GM19025 (cell line): ENCODE data around the gene PSMG2.
"Not testable (repeated sequence)": the region's sequence is repeated elsewhere in the genome, so short reads cannot be mapped to it uniquely, and the experiment has no call there.

Experiments
- ATAC-seq: cut with Tn5 transposase; IDR thresholded peaks from one replicate; pipeline ENCODE4 v1.9.1; 2021; ENCODE audit warnings: mild to moderate bottlenecking, low read depth, moderate library complexity; ENCODE audit not compliant: unreplicated experiment

The PSMG2 gene

GRCh38 chr18:12758566-12758965 lies 55.7 kb downstream of the PSMG2 start:
- ATAC-seq: not testable (repeated sequence)

GRCh38 chr18:12765126-12765525 lies 62.3 kb downstream of the PSMG2 start:
- ATAC-seq: no peak

- no peak for ATAC-seq
Observed at GRCh38 chr18:12765586-12765985, 62.7 kb downstream of the PSMG2 start.

- ATAC-seq: no peak
Observed at GRCh38 chr18:12766986-12767433, 64.2 kb downstream of the PSMG2 start.

GRCh38 chr18:12767580-12768155 lies 64.8 kb downstream of the PSMG2 start:
- no peak for ATAC-seq

GRCh38 chr18:12768625-12769024 lies 65.8 kb downstream of the PSMG2 start:
- no peak for ATAC-seq

GRCh38 chr18:12769136-12769535 lies 66.3 kb downstream of the PSMG2 start:
- ATAC-seq: no peak

- ATAC-seq: no peak
Observed at GRCh38 chr18:12769644-12770440, 67.0 kb downstream of the PSMG2 start.

- no peak for ATAC-seq
Observed at GRCh38 chr18:12770469-12771219, 67.8 kb downstream of the PSMG2 start.

GRCh38 chr18:12772111-12772510 lies 69.3 kb downstream of the PSMG2 start:
- no peak for ATAC-seq

- ATAC-seq: no peak
Observed at GRCh38 chr18:12773369-12773768, 70.5 kb downstream of the PSMG2 start.

- no peak for ATAC-seq
Observed at GRCh38 chr18:12774982-12775381, 72.1 kb downstream of the PSMG2 start.
